B cell (primary cell): Measurements from ENCODE around the gene GNAT2.

Source experiments
- CTCF ChIP-seq: fragments of 200-600 bp; IDR thresholded peaks from one replicate; pipeline ENCODE4 v1.8.0; 2022; ENCODE audit warnings: antibody characterized with exemption, mild to moderate bottlenecking
- EZH2 ChIP-seq: IDR thresholded peaks from 2 replicates; pipeline ENCODE4 v1.6.1; 2012; ENCODE audit warnings: borderline replicate concordance, low read depth, mild to moderate bottlenecking, moderate library complexity, low read length; ENCODE audit not compliant: insufficient read depth, poor library complexity, severe bottlenecking

- TF ChIP-seq EZH2 (no peak), CTCF (no peak)
Measured at GRCh38 chr1:109620841-109621286, 1.4 kb upstream of the GNAT2 start.
